ENCODE results near the gene RASGRF2.

The RASGRF2 gene

DNA sequence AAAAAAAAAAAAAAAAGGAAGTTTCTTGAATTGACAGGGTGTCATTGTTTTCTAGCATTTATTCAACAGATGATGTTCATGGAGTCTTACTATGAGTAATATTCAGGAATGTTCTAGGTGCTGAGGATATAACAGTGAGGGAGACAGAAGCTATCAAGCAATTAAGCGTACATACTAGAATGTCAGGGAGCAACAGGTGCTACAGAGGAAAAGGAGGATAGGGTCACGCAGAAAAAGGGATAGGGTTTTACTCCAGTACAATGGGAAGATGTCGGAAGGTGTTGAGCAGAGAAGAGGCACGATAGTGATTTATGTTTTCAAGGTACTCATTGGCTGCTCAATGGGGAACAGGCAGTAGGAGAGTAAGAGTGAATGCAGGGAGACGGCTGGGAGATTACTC is 6.6 kb upstream of the RASGRF2 start:
- TF ChIP-seq, protein P1, sequence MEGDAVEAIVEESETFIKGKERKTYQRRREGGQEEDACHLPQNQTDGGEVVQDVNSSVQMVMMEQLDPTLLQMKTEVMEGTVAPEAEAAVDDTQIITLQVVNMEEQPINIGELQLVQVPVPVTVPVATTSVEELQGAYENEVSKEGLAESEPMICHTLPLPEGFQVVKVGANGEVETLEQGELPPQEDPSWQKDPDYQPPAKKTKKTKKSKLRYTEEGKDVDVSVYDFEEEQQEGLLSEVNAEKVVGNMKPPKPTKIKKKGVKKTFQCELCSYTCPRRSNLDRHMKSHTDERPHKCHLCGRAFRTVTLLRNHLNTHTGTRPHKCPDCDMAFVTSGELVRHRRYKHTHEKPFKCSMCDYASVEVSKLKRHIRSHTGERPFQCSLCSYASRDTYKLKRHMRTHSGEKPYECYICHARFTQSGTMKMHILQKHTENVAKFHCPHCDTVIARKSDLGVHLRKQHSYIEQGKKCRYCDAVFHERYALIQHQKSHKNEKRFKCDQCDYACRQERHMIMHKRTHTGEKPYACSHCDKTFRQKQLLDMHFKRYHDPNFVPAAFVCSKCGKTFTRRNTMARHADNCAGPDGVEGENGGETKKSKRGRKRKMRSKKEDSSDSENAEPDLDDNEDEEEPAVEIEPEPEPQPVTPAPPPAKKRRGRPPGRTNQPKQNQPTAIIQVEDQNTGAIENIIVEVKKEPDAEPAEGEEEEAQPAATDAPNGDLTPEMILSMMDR (IDR thresholded peaks at IDR 0.05; ENCODE audit: insufficient read depth, missing control alignments) = no peak
- no peak for DNase-seq (ENCODE audit: insufficient read length, low spot score)
- FAIRE-seq = no peak

DNA sequence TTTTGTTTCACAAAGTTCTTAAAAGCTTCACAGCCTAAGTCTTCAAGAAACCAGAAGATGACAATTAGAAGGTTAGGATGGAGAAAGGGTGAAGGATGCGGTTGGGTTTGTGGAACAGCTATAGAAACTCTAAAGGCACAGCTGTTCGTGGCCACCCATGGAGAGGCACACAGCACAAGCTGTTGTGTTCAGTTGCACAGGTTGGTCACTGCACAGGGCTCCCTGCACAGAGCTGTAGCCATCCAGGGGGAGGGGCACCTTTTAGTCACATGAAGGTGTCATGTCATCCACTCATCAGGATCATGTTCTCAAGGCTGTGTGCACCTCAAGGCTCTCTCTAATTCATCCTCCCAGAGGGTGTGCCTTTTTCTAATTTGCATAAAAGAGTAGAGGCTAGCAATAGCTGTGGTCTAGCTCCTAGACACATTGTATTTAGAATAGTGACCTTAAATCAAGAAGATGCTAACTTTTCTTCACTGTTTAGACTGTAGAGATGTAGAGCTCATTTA is 5.0 kb upstream of the RASGRF2 start:
- no peak for FAIRE-seq
- no peak for DNase-seq (ENCODE audit: insufficient read length, low spot score)
- TF ChIP-seq, protein P1 (IDR thresholded peaks at IDR 0.05; ENCODE audit: insufficient read depth, missing control alignments) = no peak

DNA sequence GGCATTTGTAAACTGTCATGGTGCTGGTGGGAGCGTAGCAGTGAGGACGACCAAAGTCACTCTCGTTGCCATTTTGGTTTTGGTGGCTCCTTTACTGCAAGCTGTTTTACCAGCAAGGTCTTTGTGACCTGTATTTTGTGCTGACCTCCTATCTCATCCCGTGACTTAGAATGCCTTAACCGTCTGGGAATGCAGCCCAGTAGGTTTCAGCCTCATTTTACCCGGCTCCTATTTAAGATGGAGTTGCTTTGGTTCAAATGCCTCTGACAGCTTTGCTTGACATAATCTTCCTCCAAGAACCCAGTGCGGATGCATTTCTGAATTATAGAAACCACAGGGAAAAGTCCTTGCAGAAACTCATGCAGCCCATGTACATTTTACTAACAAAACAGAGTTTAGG is 3.9 kb upstream of the RASGRF2 start:
- no peak for DNase-seq (ENCODE audit: insufficient read length, low spot score)
- no peak for FAIRE-seq
- TF ChIP-seq, protein P1 (IDR thresholded peaks at IDR 0.05; ENCODE audit: insufficient read depth, missing control alignments) = no peak

DNA sequence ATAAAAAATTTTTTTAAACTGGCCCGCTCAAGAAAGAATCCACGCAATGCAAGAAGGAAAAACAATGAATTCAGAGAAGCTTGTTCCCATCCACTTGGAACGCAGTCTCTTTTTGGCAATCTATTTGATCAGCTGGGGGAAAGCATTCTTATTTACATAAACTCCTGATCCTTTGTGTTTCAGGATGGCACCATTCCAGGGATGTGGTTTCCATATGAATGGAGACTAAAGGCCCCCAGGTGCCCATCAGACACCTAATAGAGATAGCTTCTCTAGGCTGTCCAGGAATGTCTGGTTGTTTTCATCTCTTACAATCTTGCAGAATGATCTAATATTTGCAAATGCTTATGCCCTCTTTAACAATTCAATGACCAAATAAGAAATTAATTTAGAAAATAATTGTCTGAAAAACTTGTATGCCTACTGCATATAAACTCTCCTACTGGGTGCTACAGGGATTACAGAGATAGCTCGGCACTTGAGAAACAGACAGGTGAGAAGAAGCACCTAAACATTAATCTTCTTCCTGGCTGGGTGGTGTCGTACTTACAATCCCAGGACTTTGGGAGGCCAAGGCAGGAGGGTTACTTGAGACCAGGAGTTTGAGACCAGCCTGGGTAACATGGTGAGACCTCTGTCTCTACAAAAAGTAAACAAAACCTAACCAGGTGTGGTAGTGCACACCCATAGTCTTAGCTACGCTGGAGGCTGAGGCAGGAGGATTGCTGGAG is 3.0 kb upstream of the RASGRF2 start:
- DNase-seq (ENCODE audit: insufficient read length, low spot score) (no peak), FAIRE-seq (no peak)

DNA sequence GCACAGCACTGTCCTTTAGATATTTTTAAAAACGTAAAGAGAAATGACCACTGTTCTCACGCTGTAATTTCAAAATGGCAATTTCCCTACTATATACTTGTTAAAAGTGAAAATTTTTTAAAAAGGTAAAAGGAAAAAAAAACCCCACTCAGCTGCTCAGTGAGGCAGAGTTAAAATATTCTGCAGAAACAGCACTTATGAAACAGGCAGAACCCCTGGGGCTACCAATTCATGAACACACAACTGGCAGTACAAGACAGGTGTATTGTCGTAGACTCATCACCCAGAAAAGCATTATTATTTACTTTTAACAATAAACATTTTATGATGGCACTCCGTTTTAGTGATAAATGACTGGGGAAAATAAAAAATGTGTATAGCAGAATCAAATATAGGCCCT is 1.5 kb upstream of the RASGRF2 start:
- TF ChIP-seq, protein P1 (IDR thresholded peaks at IDR 0.05; ENCODE audit: insufficient read depth, missing control alignments) = no peak
- DNase-seq (ENCODE audit: insufficient read length, low spot score) = no peak
- FAIRE-seq = no peak

More for the DNA sequence above, 3.0 kb upstream of the RASGRF2 start:
- TF ChIP-seq, protein P1 (IDR thresholded peaks at IDR 0.05; ENCODE audit: insufficient read depth, missing control alignments) = no peak

DNA sequence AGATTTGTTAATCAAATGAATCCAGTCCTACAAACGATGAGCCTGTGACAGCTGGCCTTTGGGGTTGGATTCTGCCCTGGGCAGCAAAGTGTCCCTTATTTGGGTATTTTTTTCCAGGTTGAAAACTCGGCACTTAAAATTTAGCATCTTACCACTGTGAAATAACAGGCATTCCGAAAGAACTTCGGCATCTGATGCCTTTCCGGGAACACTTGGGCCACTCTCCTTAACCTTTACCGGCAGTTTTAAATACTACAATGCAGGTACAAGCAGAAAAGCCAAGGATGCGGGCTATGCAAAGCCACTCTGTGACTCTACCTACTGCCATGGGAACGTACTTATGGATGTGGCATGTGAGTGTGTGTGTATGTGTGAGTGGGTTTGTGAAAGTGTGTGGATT is 1.0 kb upstream of the RASGRF2 start:
- no peak for FAIRE-seq
- TF ChIP-seq, protein P1 (IDR thresholded peaks at IDR 0.05; ENCODE audit: insufficient read depth, missing control alignments) = no peak

More for the DNA sequence above, 1.0 kb upstream of the RASGRF2 start:
- DNase-seq (ENCODE audit: insufficient read length, low spot score) = no peak

Data from D721Med (cell line).